GM21786 (cell line): ENCODE data around the gene GMEB2.
"Not testable (repeated sequence)": the region's sequence is repeated elsewhere in the genome, so short reads cannot be mapped to it uniquely, and the experiment has no call there.

ENCODE experiments used
- ATAC-seq: cut with Tn5 transposase; IDR thresholded peaks from one replicate; pipeline ENCODE4 v1.9.1; 2021; ENCODE audit not compliant: unreplicated experiment

The GMEB2 gene

DNA sequence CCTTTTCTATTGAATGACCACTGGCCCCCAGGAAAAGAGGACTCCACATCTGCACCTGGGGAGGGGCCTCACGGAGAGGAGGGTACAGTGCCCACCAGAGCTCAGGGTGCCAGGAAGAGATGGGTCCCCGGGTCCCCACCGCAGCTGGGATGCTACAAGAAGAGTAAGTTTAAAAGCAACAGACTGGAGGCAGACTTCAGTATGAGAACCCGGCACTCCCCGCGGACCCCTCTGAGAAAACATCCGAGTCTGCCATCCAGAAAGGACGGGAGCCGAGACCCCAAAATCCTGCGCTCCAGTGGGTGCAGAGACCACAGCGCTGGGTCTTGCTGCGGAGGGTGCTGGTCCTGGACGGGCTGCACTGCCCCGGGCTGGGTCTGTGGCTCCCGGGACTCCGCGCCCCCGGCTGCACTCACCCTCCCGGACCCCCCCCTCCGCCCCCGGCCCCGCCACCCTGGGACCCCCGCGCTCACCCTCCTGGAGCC, 53.2 kb downstream of the GMEB2 start:
- ATAC-seq: no peak

DNA sequence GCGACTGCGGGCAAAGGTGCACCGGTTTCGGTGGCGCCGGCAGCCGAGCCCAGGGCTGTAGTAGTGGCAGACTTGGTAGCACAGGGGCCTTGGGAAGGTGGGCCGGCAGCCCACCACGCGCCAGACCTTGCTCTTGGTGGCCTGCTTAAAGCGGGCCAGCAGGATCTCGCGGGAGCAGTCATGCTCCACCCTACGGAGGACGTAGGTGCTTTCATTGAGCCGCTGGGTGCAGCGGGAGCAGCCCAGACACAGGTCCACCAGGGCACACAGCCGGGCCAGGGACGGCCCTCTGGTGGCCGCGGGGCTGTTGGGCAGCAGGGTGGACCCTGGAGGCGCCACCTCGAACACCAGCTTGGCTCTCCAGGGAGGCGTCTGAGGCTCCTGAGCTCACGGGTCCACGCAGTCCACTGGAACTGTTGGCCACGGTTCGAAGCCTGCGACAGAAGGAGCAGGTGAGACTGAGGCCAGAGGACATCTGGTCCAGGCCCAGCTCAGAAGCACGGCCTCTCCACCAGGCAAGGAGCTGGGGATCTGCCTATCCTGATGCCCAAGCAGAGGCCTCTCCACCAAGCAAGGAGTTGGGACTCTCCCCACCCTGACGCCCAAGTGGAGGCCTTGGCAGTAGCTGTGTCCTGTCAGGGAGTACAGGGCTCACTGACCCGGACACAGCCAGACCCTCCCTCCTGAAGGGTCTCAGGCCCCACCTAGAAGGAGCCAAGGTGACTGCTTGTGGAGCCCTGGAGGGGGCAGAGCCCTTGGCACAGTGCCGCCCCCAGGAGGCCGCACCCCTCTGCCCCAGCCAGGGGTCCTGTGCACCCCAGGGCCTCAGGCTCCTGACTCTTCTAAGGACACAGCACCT, 53.9 kb downstream of the GMEB2 start:
- ATAC-seq: no peak

DNA sequence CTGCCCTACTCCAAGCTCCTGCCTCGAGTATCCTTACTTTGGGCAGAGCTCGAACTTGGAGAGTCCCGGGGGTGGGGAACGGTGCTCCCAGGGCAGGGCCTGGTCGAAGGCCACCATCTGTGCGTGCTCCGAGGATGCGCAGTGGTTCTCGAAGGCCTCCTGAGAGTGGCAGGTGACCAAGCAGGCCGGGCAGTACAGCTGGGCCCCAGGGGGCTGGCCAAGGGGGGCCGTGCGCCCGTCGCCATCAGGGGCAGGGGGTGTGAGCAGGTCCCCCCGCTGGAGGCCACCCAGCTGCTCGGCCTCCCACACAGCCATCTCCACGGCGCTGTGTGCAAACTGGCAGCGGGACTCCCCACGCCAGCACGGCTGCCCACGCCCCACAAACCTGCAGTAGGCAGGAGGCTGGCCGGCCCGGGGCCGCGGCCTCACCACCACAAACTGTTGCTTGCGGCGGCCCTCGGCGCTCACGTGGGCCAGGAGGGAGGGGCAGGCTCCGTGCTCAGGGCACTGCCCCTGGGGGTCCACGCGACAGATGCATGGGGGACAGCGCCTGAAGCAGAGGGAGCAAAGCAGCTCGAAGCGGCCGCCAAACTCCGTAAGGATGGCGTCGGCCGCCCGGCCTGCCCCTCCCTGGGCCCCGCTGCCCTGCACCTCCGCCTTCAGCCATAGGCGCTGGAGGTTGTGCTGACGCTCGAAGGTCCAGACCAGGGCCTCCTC, 54.7 kb downstream of the GMEB2 start:
- no peak for ATAC-seq

DNA sequence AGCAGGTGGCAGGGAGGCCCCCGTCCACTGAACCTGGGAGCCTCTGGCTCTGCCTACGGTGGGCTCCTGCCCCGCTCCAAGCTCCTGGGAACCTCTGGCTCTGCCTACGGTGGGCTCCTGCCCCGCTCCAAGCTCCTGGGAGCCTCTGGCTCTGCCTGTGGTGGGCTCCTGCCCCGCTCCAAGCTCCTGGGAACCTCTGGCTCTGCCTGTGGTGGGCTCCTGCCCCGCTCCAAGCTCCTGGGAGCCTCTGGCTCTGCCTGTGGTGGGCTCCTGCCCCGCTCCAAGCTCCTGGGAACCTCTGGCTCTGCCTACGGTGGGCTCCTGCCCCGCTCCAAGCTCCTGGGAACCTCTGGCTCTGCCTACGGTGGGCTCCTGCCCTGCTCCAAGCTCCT, 55.8 kb downstream of the GMEB2 start:
- ATAC-seq: not testable (repeated sequence)

DNA sequence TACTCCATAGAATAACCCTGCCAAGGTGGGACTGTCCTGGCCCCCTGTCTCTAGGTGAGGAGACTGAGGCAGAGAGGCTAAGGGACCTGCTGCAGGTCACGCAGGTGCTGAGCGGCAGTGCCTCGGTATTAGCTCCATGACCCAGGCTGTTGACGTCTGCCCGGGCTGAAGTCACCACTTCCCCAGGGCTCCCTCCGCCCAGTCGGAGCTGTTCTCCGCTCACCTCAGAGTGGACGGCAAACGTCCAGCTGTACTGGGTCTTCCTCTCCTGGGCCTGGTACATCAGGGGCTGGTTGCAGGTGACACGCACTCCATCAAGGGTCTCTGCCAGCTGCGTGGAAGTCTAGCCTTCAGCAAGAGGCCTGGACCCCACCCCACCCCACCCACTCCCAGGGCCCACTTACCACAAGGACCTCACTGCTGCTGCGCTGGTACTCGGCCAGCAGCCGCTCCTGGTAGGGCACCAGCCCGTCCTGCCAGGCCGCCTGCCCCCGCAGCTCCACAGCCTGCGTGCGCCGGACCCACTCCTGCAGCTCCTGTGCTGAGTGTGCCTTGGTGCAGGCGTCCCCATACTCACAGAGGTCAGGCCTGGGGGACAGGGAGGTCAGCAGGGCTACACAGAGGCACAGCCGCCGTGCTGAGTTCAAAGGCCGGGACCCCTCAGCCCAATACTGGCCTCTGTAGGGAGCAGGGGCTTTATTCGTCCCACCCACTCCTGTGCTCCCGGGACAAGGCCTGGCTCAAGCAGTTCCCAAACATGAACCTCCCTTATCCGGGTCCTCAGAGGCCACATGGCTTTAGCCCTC, 56.4 kb downstream of the GMEB2 start:
- no peak for ATAC-seq

DNA sequence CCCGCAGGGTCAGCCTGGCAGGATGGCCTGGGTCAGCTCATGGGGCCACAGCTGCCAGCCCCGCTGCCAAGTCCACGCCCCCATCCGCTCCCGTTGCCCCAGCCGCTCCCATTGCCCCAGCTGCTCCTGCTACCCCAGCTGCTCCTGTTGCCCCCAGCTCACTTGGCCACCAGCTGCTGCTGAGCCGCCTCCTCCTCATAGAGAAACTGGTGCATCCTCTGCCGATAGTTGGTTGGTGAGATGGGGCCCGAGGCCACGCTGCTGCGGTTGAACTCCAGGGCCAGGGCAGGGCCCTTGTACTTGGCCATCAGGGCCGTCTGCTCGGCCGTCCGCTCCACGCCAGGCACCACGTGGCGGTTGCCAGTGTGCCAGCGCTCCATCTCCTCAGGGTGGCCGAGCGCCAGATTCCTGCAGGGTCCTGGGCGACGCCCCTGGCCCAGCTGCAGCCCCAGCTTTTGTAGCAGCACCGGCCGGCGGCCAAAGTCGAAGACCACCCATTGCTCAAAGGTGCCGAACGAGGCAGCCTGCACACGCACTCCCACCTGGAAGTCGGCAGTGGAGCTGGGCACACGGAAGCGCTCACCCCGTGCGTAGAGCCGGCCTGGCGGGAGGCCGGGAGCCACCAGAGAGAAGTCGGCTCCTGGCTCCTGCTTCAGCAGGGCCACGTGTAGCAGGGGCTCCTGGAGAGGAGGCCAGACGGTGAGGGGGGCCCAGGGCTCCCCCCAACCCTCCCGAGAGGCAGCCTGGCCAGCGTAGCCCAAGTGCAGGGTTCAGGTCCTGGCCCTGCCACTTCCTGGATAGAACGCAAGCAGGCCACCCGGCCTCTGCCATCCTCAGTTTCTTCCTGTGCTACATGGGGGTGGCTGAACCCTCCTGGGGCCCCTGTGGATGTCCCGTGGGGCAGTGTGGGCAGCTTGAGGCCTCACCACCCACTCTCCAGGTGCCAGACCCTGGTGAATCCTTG, 57.6 kb downstream of the GMEB2 start:
- no peak for ATAC-seq

DNA sequence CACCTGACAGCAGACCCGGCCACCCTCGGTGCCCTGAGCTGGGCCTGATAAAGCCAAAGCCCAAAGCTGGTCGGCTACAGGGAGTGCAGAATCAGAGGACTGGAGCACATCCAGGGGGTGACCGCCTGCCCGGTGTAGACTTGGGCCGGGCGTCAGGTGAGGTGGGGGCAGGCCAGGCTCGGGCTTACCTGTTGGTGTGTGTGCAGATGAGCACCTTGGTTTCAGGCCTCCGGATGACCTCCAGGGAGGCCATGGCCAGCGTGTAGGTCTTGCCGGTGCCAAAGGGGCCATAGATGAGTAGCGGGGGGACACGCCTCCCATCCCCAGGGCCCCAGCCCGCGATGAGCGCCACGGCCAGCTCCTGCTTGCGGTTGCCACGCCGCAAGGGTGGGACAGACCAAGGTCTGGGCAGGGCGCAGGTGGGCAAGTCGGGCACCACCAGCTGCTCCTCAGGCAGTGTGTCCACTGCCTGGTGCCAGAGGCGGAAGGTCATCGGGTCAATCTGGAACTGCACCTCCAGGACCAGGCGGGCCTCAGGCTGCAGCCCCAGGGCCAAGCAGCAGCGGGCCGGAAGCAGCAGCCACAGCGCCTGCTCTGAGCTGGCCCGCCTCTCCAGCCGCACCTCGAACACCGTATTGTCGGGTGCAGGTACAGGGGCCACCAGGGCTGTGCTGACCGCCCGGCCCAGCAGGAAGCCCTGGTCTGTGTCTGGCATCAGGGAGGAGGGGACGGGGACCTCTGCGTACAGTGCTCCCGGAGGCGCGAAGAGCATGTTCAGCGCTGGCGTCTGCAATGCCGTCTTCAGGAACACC, 58.5 kb downstream of the GMEB2 start:
- no peak for ATAC-seq

DNA sequence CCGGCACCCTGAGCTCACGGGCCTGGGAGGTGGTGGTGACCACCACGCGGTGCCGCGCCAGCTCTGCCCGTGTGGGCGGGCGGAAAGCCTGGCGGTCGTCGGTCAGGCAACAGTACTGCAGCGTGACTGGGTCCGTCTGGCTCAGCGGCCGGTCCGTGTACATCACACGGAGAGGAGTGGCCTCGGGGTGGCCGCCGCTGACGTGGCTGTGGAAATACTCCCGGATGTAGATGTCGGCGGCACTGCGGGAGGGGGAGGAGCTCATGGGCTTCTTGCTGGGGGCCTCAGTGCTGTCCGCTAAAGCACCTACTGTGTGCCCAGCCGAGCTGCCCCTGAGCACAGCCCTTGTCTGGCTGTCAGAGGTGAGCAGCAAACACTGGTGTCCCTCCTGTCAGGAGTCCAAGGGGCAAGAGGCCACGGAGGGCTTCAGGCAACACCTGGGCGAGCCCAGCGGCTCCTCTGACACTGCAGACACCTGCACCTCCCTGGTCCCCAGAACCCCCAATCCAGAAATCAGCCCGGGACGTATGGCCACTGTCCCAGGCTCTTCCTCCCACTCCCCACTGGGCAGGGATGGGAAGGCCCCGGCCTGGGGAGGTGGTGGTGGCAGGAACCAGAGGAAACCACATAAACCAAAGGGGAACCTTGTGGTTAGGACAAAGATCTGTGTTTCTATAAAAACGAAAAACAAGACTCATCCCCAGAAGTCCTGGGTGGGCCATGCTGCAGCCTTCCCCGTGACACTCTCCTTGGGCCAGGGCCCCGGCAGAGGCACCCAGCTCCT, 59.3 kb downstream of the GMEB2 start:
- peak; percentile 81 for ATAC-seq

DNA sequence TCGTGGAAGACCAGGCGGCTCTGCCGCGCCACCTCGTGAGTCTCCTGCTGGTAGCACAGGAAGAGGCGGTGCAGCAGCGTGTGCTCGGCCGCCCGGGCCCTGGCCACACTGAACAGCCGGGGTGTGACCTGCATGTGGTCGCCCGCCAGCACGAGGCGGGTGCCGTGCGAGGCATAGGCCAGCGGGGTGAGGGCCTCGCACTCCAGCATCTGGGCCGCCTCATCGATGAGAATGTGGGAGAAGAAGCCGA, 59.8 kb downstream of the GMEB2 start:
- no peak for ATAC-seq

DNA sequence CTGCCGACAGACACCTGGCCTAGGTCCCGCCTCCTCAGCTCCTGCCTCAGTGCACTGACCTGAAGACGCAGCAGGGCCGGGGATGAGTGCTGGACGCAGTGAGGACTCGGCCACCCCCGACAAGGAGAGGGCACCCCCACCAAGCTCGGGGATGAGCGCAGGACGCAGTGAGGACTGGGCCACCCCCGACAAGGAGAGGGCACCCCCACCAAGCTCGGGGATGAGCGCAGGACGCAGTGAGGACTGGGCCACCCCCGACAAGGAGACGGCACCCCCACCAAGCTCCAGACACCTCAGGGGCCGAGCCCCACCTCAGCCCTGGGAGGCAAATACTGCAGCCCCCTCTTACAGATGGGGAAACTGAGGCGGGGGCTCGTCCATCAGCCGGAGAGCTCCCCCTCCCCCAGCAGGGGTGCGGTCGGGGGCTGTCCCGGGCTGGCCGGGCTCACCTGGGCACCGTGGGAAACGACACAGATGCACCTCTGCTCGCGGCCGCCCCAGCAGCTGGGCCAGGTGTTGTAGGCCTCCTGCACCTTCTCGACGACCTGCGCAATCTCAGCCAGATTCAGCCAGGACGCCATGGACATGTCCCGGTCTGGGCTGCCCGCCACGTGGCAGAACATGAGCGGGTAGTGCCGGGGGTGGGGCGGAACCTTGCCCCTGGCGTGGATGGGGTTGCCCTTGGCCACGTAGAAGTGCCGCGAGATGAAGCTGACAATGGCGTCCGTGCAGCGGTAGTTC, 60.3 kb downstream of the GMEB2 start:
- ATAC-seq: no peak

DNA sequence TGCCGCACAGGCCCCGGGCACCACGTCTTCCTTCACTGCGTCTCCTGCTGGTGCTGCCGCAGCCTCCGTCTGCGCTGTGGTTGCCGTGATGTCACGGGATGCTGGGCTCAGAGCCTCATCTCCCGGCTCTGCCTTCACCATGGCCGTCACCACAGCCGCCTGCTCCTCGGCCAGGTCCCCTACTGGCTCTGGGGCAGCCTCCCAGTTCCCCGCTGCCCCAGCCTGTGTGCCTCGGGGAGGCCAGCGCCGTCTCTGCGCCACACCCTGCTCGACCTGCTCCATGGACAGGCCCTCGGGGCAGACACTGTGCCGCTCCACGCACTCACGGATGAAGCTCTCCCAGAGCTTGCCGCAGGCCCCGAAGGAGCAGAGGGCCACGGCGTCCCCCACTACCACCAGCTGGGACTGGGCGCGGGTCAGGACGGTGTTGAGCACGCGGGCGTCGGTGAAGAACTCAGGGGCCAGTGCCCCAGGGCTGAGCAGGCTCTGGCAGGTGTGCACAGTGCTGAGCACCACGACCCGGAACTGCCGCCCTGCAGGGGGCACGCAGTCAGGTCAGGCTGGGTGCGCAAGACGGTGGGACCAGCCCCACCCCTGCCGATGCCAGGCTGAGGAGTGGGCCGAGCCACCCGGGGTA, 61.1 kb downstream of the GMEB2 start:
- ATAC-seq: no peak

DNA sequence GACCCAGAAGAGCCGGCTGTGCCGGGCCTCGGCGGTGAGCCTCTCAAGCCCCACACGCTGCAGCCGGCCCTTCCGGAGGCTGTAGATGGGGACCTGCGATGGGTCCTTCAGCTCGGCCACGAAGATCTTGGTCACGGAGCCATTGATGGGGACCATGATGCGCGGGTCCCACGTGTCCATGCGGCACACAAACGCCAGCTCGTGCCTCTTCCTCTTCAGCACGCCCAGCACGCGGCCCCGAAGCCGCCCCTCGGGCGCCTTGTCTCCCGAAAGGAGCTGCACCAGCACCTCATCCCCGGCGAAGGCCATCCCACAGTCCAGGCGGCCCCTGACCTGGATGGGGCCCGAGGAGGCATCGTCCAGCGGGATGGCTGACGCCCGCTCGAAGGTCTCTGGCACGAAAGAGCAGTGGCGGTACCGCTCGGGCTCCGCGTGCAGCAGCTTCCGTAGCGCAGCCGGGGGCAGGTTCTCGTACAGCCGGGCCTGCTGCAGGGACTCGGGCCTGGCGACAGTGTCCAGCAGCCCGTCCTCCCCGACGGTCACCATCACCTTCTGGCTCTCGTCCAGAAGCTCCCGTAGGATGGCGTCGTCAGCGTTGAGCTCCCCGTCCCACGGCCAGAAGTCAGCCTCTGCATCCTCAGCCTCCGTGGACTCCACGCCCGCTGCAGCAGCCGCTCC, 61.7 kb downstream of the GMEB2 start:
- no peak for ATAC-seq

DNA sequence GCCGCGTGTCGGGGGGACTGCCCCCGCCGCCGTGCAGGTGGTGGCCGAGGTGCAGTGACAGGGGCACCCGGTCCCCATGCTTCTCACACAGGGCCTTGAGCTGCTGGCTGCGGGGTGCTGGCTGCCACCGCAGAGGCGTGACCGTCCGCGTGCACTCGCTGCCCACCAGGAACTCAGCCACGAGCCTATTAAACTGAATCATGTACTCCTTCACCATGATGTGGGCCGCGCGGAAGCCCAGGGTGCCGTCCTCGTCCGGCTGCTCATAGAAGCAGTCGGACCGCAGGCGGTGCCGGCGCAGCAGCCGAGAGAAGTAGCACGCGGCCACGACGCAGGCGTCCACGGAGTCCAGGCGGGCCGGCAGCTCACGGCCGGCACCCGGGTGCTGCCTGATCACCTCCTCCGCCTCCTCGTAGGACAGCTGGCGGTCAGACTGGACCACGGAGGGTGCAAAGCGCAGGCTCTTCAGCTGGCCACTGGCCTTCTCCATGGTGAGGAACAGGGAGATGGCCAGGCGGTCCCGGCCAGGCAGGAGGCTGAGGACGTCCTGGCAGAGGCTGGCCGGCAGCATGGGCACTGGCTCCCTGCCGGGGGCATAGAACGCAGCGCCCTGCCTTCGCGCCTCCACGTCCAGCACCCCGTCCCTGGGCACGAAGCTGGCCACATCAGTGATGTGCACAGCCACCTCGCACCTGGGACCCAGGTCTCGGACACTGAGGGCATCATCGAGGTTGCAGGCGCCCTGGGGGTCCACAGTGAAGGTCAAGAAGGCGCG, 62.7 kb downstream of the GMEB2 start:
- no peak for ATAC-seq

DNA sequence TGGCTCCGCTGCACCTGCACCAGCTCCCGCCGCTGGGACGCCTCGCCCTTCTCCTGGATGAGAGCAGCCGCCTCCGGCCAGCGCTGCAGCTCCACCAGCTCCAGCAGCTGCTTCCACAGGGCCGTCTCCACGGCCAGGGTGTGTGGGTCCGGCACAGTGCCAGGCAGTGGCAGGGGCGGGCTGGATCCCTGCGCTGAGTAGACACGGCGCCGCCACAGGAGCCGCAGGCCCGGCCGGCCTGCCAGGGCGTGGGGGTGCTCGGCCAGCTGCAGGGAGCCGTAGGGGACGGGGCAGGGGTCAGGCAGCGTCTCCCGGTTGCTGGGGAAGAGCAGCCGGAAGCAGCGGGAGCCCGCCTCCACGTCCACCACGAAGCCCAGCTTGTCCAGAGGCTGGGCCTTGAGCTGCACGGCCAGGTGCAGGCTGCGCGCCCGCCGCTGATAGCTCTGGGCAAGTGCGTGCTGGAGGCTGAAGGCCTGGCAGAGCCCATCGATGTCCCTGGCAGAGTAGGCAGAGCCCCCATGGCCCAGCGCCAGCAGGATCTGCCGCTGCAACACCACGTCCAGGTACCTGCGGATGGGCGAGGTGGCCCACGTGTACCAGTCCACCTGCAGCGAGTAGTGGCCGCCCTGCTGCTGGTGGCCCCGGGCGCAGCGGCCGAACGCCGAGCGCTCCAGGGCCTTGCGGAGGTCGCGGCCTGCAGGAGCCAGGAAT, 63.5 kb downstream of the GMEB2 start:
- no peak for ATAC-seq

DNA sequence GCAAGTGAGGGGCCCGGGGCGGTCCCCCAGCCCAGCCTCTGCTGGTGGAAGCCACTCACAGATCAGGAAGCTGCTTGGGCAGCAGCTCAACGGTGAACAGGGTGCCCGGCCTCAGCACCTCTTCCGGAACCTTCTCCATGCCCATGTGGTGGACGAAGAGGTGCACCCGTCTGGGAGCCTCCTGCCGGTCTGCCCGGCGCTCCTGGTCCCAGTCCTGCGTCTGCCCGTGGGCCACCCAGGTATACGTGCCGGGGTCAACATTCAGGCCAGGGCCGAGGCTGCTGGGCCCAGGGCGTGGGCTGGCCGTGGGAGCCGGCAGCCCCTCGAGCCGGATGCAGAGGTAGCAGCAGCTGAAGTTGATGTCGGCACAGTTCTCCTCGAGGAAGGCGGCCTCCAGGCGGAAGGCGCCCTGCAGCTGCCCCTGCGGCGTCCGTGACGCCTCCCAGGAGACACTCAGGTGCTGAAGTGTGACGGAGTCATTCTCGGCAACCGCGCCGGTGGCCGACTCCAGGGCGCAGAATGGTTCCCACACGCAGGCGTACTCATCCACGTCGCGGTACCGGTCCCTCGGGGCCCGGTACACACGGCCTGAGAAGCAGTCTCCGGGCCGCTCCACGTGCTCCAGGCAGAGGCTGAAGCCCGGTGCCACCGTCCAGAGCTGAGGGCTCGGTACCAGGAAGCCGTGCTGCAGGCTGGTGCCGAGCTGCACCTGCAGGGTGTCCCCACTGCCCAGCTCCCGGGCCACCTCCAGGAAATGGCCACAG, 64.3 kb downstream of the GMEB2 start:
- ATAC-seq: no peak
